HG03196 (cell line): ENCODE measurements around the gene ZFR.
"Not testable (repeated sequence)": the region's sequence is repeated elsewhere in the genome, so short reads cannot be mapped to it uniquely, and the experiment has no call there.

Experiments used
- ATAC-seq: cut with Tn5 transposase; IDR thresholded peaks from one replicate; pipeline ENCODE4 v1.9.1; 2021; ENCODE audit not compliant: unreplicated experiment

ZFR gene

GRCh38 chr5:32325062-32325461 is 119.5 kb downstream of the ZFR start:
- ATAC-seq: peak; percentile 54

- no peak for ATAC-seq
Observed at GRCh38 chr5:32323741-32324140, 120.8 kb downstream of the ZFR start.

- no peak for ATAC-seq
Observed at GRCh38 chr5:32322882-32323281, 121.7 kb downstream of the ZFR start.

GRCh38 chr5:32321787-32322186 is 122.8 kb downstream of the ZFR start:
- not testable (repeated sequence) for ATAC-seq

- no peak for ATAC-seq
Observed at GRCh38 chr5:32320576-32320975, 124.0 kb downstream of the ZFR start.

GRCh38 chr5:32319926-32320543 is 124.5 kb downstream of the ZFR start:
- no peak for ATAC-seq

GRCh38 chr5:32319392-32319791 is 125.1 kb downstream of the ZFR start:
- no peak for ATAC-seq

- no peak for ATAC-seq
Observed at GRCh38 chr5:32317041-32317440, 127.5 kb downstream of the ZFR start.

GRCh38 chr5:32315221-32316014 is 129.1 kb downstream of the ZFR start:
- no peak for ATAC-seq

GRCh38 chr5:32314658-32315057 is 129.9 kb downstream of the ZFR start:
- ATAC-seq: no peak

- not testable (repeated sequence) for ATAC-seq
Observed at GRCh38 chr5:32314152-32314488, 130.4 kb downstream of the ZFR start.

- peak; percentile 96 for ATAC-seq
Observed at GRCh38 chr5:32312595-32313332, 131.8 kb downstream of the ZFR start, which contains the start of gene MTMR12. Gene MTMR12 (minus strand): TSS chr5:32312939. CDS start chr5:32312838, 101 bp downstream.

GRCh38 chr5:32312197-32312594 is 132.3 kb downstream of the ZFR start:
- peak; percentile 18 for ATAC-seq

- ATAC-seq: no peak
Observed at GRCh38 chr5:32311404-32312196, 132.9 kb downstream of the ZFR start.

GRCh38 chr5:32309761-32310160 is 134.8 kb downstream of the ZFR start:
- ATAC-seq: no peak

- ATAC-seq: no peak
Observed at GRCh38 chr5:32308946-32309345, 135.6 kb downstream of the ZFR start.

GRCh38 chr5:32307769-32308194 is 136.8 kb downstream of the ZFR start:
- no peak for ATAC-seq

GRCh38 chr5:32304622-32305021 is 139.9 kb downstream of the ZFR start:
- no peak for ATAC-seq
